Measurements from ENCODE around the gene F11. TPM values are rescaled to one million over a fixed set of nuclear protein-coding genes. Genes with fewer than 3 reads are reported as not detected.

Gene F11
- total and polyA plus RNA-seq, 2 of the 13 experiments (the other 11 are each of a cell fraction or from before 2014, with no cell fraction given), result 35.1 to 58.0 TPM

DNA sequence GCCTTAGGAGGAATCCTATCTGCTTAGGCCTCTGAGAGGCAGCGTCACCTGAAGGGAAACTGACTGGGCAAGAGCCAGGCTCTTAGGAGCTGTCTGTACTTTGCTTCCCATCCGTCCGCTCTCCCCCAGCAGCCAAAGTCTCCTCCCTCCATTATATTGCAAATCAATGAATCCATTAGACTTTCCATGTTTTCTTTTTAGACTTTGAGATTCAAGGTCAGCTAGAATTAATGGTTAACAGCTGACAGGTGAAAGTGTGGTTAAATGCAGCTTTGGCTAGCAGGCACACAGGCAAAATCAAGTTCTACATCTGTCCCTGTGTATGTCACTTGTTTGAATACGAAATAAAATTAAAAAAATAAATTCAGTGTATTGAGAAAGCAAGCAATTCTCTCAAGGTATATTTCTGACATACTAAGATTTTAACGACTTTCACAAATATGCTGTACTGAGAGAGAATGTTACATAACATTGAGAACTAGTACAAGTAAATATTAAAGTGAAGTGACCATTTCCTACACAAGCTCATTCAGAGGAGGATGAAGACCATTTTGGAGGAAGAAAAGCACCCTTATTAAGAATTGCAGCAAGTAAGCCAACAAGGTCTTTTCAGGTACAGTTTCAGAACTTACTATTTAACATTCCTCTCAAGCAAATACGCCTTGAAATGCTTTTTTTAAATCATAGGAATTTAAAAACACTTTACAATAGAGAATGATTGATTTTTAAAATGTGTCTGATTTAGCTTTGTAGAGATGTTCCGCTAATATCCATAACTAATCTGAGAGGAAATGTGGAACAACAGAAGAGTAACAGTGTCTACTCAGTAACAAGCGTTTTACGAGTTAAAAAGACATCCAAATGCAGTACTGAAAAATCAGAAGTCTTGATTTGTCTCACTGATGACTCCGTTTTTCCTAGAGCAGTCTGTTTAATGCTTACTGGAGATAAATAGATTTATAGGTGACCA is at the start of gene F11 (continued):
- no peak for TF ChIP-seq BORCS8-MEF2B (CRISPR knock-in tag; IDR thresholded peaks at IDR 0.05)
- no peak for TF ChIP-seq SUZ12 (IDR thresholded peaks at IDR 0.05; ENCODE audit: low read depth, low read length)
- TF ChIP-seq, protein P1, sequence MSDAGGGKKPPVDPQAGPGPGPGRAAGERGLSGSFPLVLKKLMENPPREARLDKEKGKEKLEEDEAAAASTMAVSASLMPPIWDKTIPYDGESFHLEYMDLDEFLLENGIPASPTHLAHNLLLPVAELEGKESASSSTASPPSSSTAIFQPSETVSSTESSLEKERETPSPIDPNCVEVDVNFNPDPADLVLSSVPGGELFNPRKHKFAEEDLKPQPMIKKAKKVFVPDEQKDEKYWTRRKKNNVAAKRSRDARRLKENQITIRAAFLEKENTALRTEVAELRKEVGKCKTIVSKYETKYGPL (CRISPR knock-in tag; IDR thresholded peaks at IDR 0.05), result no peak; the same call in 1 of the 2 replicates
- TF ChIP-seq ZNF709 (CRISPR knock-in tag; IDR thresholded peaks at IDR 0.05), result peak; percentile 57; the same call in 1 of the 2 replicates
- no peak for TF ChIP-seq STAG1 (CRISPR knock-in tag; IDR thresholded peaks at IDR 0.05)
- peak; percentile 27 for TF ChIP-seq YY1 (IDR thresholded peaks at IDR 0.05; ENCODE audit: insufficient read depth, insufficient replicate concordance, low read depth, low read length)
- TF ChIP-seq FOXA3 (CRISPR knock-in tag; IDR thresholded peaks at IDR 0.05), result peak; percentile 54
- TF ChIP-seq, protein P2, sequence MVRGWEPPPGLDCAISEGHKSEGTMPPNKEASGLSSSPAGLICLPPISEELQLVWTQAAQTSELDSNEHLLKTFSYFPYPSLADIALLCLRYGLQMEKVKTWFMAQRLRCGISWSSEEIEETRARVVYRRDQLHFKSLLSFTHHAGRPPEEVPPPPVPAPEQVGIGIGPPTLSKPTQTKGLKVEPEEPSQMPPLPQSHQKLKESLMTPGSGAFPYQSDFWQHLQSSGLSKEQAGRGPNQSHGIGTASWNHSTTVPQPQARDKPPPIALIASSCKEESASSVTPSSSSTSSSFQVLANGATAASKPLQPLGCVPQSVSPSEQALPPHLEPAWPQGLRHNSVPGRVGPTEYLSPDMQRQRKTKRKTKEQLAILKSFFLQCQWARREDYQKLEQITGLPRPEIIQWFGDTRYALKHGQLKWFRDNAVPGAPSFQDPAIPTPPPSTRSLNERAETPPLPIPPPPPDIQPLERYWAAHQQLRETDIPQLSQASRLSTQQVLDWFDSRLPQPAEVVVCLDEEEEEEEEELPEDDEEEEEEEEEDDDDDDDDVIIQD (CRISPR knock-in tag; IDR thresholded peaks at IDR 0.05; ENCODE audit: low read depth), result peak; percentile 67; the same call in 1 of the 2 replicates
- TF ChIP-seq, protein P3, sequence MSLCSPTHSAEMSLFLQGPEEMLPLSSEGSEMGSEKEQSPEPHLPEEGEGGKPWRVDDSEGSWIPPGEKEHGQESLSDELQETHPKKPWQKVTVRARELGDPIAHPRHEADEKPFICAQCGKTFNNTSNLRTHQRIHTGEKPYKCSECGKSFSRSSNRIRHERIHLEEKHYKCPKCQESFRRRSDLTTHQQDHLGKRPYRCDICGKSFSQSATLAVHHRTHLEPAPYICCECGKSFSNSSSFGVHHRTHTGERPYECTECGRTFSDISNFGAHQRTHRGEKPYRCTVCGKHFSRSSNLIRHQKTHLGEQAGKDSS (CRISPR knock-in tag; IDR thresholded peaks at IDR 0.05; ENCODE audit: borderline replicate concordance, low read depth), result no peak
- TF ChIP-seq SIN3A (IDR thresholded peaks at IDR 0.05; ENCODE audit: borderline replicate concordance, low read depth, low read length), result 0 out of 2 replicates have a peak, but pooled peaks have one; percentile 43
- peak; percentile 63; the same call in 1 of the 2 replicates for TF ChIP-seq HOXA3 (CRISPR knock-in tag; IDR thresholded peaks at IDR 0.05)
- TF ChIP-seq, protein P4, sequence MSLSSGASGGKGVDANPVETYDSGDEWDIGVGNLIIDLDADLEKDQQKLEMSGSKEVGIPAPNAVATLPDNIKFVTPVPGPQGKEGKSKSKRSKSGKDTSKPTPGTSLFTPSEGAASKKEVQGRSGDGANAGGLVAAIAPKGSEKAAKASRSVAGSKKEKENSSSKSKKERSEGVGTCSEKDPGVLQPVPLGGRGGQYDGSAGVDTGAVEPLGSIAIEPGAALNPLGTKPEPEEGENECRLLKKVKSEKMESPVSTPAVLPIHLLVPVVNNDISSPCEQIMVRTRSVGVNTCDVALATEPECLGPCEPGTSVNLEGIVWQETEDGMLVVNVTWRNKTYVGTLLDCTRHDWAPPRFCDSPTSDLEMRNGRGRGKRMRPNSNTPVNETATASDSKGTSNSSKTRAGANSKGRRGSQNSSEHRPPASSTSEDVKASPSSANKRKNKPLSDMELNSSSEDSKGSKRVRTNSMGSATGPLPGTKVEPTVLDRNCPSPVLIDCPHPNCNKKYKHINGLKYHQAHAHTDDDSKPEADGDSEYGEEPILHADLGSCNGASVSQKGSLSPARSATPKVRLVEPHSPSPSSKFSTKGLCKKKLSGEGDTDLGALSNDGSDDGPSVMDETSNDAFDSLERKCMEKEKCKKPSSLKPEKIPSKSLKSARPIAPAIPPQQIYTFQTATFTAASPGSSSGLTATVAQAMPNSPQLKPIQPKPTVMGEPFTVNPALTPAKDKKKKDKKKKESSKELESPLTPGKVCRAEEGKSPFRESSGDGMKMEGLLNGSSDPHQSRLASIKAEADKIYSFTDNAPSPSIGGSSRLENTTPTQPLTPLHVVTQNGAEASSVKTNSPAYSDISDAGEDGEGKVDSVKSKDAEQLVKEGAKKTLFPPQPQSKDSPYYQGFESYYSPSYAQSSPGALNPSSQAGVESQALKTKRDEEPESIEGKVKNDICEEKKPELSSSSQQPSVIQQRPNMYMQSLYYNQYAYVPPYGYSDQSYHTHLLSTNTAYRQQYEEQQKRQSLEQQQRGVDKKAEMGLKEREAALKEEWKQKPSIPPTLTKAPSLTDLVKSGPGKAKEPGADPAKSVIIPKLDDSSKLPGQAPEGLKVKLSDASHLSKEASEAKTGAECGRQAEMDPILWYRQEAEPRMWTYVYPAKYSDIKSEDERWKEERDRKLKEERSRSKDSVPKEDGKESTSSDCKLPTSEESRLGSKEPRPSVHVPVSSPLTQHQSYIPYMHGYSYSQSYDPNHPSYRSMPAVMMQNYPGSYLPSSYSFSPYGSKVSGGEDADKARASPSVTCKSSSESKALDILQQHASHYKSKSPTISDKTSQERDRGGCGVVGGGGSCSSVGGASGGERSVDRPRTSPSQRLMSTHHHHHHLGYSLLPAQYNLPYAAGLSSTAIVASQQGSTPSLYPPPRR (CRISPR knock-in tag; IDR thresholded peaks at IDR 0.05; ENCODE audit: borderline replicate concordance), result peak; percentile 60; the same call in 1 of the 2 replicates
- TF ChIP-seq ZNF781 (CRISPR knock-in tag; IDR thresholded peaks at IDR 0.05; ENCODE audit: borderline replicate concordance, not compliant biosample characterization), result peak; percentile 40
- peak; percentile 38 for TF ChIP-seq TEAD3 (CRISPR knock-in tag; optimal IDR thresholded peaks at IDR 0.05; ENCODE audit: borderline replicate concordance)
- no peak for TF ChIP-seq MYNN (CRISPR knock-in tag; IDR thresholded peaks at IDR 0.05; ENCODE audit: low read depth)
- TF ChIP-seq JDP2 (CRISPR knock-in tag; IDR thresholded peaks at IDR 0.05; ENCODE audit: borderline replicate concordance), result no peak
- 0 out of 2 replicates have a peak, but pooled peaks have one; percentile 52 for TF ChIP-seq ZBTB20 (CRISPR knock-in tag; IDR thresholded peaks at IDR 0.05; ENCODE audit: borderline replicate concordance, low read depth)
- TF ChIP-seq, protein P5, sequence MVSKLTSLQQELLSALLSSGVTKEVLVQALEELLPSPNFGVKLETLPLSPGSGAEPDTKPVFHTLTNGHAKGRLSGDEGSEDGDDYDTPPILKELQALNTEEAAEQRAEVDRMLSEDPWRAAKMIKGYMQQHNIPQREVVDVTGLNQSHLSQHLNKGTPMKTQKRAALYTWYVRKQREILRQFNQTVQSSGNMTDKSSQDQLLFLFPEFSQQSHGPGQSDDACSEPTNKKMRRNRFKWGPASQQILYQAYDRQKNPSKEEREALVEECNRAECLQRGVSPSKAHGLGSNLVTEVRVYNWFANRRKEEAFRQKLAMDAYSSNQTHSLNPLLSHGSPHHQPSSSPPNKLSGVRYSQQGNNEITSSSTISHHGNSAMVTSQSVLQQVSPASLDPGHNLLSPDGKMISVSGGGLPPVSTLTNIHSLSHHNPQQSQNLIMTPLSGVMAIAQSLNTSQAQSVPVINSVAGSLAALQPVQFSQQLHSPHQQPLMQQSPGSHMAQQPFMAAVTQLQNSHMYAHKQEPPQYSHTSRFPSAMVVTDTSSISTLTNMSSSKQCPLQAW (CRISPR knock-in tag; IDR thresholded peaks at IDR 0.05), result peak; percentile 96

All from HepG2 (cell line).